ENCODE results near the gene FAM3B. TPM values are rescaled to one million over a fixed set of nuclear protein-coding genes. Genes with fewer than 3 reads are reported as not detected.

Gene FAM3B
- total RNA-seq, 2 experiments from 2014 or later: not detected

GRCh38 chr21:41373763-41374162 is 57.2 kb downstream of the FAM3B start:
- DNase-seq: no peak
- Mint-ChIP-seq H3K27me3 (ENCODE audit: low read depth) (no peaks in the 10 kb centered on the region), H3K36me3 (ENCODE audit: low read depth) (peaks cover 40% of the 10 kb centered on the region), H3K9me3 (ENCODE audit: insufficient read depth) (no peaks in the 10 kb centered on the region), H3K27ac (no peak overlapping the region), H3K4me1 (ENCODE audit: low read depth) (peaks cover 46% of the 10 kb centered on the region), H3K4me3 (no peak overlapping the region)
- ATAC-seq: no peak
- CTCF ChIA-PET: no interaction called here
- POLR2A ChIA-PET: interaction anchor here (0.6 to 5.3 kb wide), 2 partner anchors 13 to 80 kb away, joined by 6 to 33 read pairs; partner anchors contain the start of gene MX2

- Mint-ChIP-seq H3K36me3 (ENCODE audit: low read depth) (peaks cover 40% of the 10 kb centered on the region), H3K27ac (peak overlapping the region; percentile 74), H3K9me3 (ENCODE audit: insufficient read depth) (no peaks in the 10 kb centered on the region), H3K4me1 (ENCODE audit: low read depth) (peaks cover 41% of the 10 kb centered on the region), H3K4me3 (no peak overlapping the region), H3K27me3 (ENCODE audit: low read depth) (no peaks in the 10 kb centered on the region)
- ChIA-PET CTCF (no interaction called here), POLR2A (interaction anchor here (1.7 kb wide), 1 partner anchor 13 kb away, joined by 4 read pairs; the partner anchor contains the start of gene MX2)
- DNase-seq: no peak
- ATAC-seq: no peak
Measured at GRCh38 chr21:41374177-41374712, 57.6 kb downstream of the FAM3B start.

GRCh38 chr21:41374867-41375533 is 58.4 kb downstream of the FAM3B start:
- DNase-seq (no peak), ATAC-seq (peak; percentile 57)
- Mint-ChIP-seq H3K4me1 (ENCODE audit: low read depth) (peaks cover 37% of the 10 kb centered on the region), H3K4me3 (no peak overlapping the region), H3K27me3 (ENCODE audit: low read depth) (no peaks in the 10 kb centered on the region), H3K27ac (peak overlapping the region; percentile 74), H3K9me3 (ENCODE audit: insufficient read depth) (no peaks in the 10 kb centered on the region), H3K36me3 (ENCODE audit: low read depth) (peaks cover 43% of the 10 kb centered on the region)
- ChIA-PET CTCF (no interaction called here), POLR2A (interaction anchor here (1.7 kb wide), 1 partner anchor 14 kb away, joined by 4 read pairs; the partner anchor contains the start of gene MX2)

- DNase-seq (no peak), ATAC-seq (no peak)
- ChIA-PET CTCF (no interaction called here), POLR2A (interaction anchor here (0.6 to 2.0 kb wide), 3 partner anchors 14 to 76 kb away, joined by 3 to 4 read pairs (median 4); partner anchors contain the start of gene MX2)
- Mint-ChIP-seq H3K9me3 (ENCODE audit: insufficient read depth) (no peaks in the 10 kb centered on the region), H3K27me3 (ENCODE audit: low read depth) (no peaks in the 10 kb centered on the region), H3K36me3 (ENCODE audit: low read depth) (peaks cover 43% of the 10 kb centered on the region), H3K4me3 (no peak overlapping the region), H3K4me1 (ENCODE audit: low read depth) (peaks cover 28% of the 10 kb centered on the region), H3K27ac (no peak overlapping the region)
Measured at GRCh38 chr21:41375875-41376274, 59.3 kb downstream of the FAM3B start.

GRCh38 chr21:41377715-41378114 is 61.1 kb downstream of the FAM3B start:
- CTCF ChIA-PET: interaction anchor here (0.6 to 1.4 kb wide), 2 partner anchors 94 to 610 kb away, joined by 3 to 6 read pairs; no protein-coding TSS in a partner anchor
- ATAC-seq: no peak
- peaks cover 14% of the 10 kb centered on the region for H3K4me1 Mint-ChIP-seq (ENCODE audit: low read depth)
- H3K36me3 Mint-ChIP-seq (ENCODE audit: low read depth): peaks cover 49% of the 10 kb centered on the region
- POLR2A ChIA-PET: interaction anchor here (2.0 kb wide), 1 partner anchor 16 kb away, joined by 4 read pairs; the partner anchor contains the start of gene MX2
- H3K4me3 Mint-ChIP-seq: no peak overlapping the region
- H3K27me3 Mint-ChIP-seq (ENCODE audit: low read depth): no peaks in the 10 kb centered on the region
- no peak for DNase-seq
- peak overlapping the region; percentile 22 for H3K27ac Mint-ChIP-seq
- no peaks in the 10 kb centered on the region for H3K9me3 Mint-ChIP-seq (ENCODE audit: insufficient read depth)

- Mint-ChIP-seq H3K27ac (no peak overlapping the region), H3K27me3 (ENCODE audit: low read depth) (no peaks in the 10 kb centered on the region), H3K4me1 (ENCODE audit: low read depth) (peaks cover 7% of the 10 kb centered on the region), H3K9me3 (ENCODE audit: insufficient read depth) (no peaks in the 10 kb centered on the region), H3K4me3 (no peak overlapping the region), H3K36me3 (ENCODE audit: low read depth) (peaks cover 55% of the 10 kb centered on the region)
- ChIA-PET POLR2A (no interaction called here), CTCF (no interaction called here)
- ATAC-seq: no peak
- DNase-seq: no peak
Measured at GRCh38 chr21:41378849-41379248, 62.2 kb downstream of the FAM3B start.

GRCh38 chr21:41379901-41380300 is 63.3 kb downstream of the FAM3B start:
- POLR2A ChIA-PET: interaction anchor here (1.5 kb wide), 1 partner anchor 47 kb away, joined by 3 read pairs; the partner anchor contains the start of gene MX1
- no peak overlapping the region for H3K27ac Mint-ChIP-seq
- no peaks in the 10 kb centered on the region for H3K9me3 Mint-ChIP-seq (ENCODE audit: insufficient read depth)
- ATAC-seq: no peak
- H3K27me3 Mint-ChIP-seq (ENCODE audit: low read depth): no peaks in the 10 kb centered on the region
- peaks cover 3% of the 10 kb centered on the region for H3K4me1 Mint-ChIP-seq (ENCODE audit: low read depth)
- DNase-seq: no peak
- peaks cover 56% of the 10 kb centered on the region for H3K36me3 Mint-ChIP-seq (ENCODE audit: low read depth)
- CTCF ChIA-PET: no interaction called here
- H3K4me3 Mint-ChIP-seq: no peak overlapping the region

- CTCF ChIA-PET: no interaction called here
Measured at GRCh38 chr21:41381731-41382130, 65.1 kb downstream of the FAM3B start.

GRCh38 chr21:41387042-41387819 is 70.6 kb downstream of the FAM3B start:
- H3K4me1 Mint-ChIP-seq (ENCODE audit: low read depth): no peaks in the 10 kb centered on the region
- peaks cover 48% of the 10 kb centered on the region for H3K36me3 Mint-ChIP-seq (ENCODE audit: low read depth)
- CTCF ChIA-PET: no interaction called here

More at GRCh38 chr21:41381731-41382130, 65.1 kb downstream of the FAM3B start:
- no peak for ATAC-seq
- Mint-ChIP-seq H3K4me1 (ENCODE audit: low read depth) (no peaks in the 10 kb centered on the region), H3K27ac (no peak overlapping the region), H3K27me3 (ENCODE audit: low read depth) (no peaks in the 10 kb centered on the region), H3K4me3 (no peak overlapping the region), H3K9me3 (ENCODE audit: insufficient read depth) (no peaks in the 10 kb centered on the region), H3K36me3 (ENCODE audit: low read depth) (peaks cover 57% of the 10 kb centered on the region)
- POLR2A ChIA-PET: no interaction called here
- no peak for DNase-seq

GRCh38 chr21:41387824-41388223 is 71.2 kb downstream of the FAM3B start:
- CTCF ChIA-PET: no interaction called here
- no peaks in the 10 kb centered on the region for H3K27me3 Mint-ChIP-seq (ENCODE audit: low read depth)
- H3K27ac Mint-ChIP-seq: no peak overlapping the region
- H3K9me3 Mint-ChIP-seq (ENCODE audit: insufficient read depth): no peaks in the 10 kb centered on the region
- ATAC-seq (no peak), DNase-seq (no peak)
- POLR2A ChIA-PET: no interaction called here
- no peak overlapping the region for H3K4me3 Mint-ChIP-seq
- no peaks in the 10 kb centered on the region for H3K4me1 Mint-ChIP-seq (ENCODE audit: low read depth)
- H3K36me3 Mint-ChIP-seq (ENCODE audit: low read depth): peaks cover 44% of the 10 kb centered on the region

More at GRCh38 chr21:41387042-41387819, 70.6 kb downstream of the FAM3B start:
- POLR2A ChIA-PET: no interaction called here
- no peaks in the 10 kb centered on the region for H3K9me3 Mint-ChIP-seq (ENCODE audit: insufficient read depth)
- no peak overlapping the region for H3K4me3 Mint-ChIP-seq
- H3K27me3 Mint-ChIP-seq (ENCODE audit: low read depth): no peaks in the 10 kb centered on the region
- ATAC-seq (no peak), DNase-seq (no peak)
- H3K27ac Mint-ChIP-seq: peak overlapping the region; percentile 7

- no peak overlapping the region for H3K4me3 Mint-ChIP-seq
- CTCF ChIA-PET: no interaction called here
Measured at GRCh38 chr21:41388259-41388658, 71.7 kb downstream of the FAM3B start.

More at GRCh38 chr21:41388259-41388658, 71.7 kb downstream of the FAM3B start:
- H3K36me3 Mint-ChIP-seq (ENCODE audit: low read depth): peaks cover 43% of the 10 kb centered on the region
- no peak overlapping the region for H3K27ac Mint-ChIP-seq
- H3K4me1 Mint-ChIP-seq (ENCODE audit: low read depth): no peaks in the 10 kb centered on the region
- H3K27me3 Mint-ChIP-seq (ENCODE audit: low read depth): no peaks in the 10 kb centered on the region
- POLR2A ChIA-PET: interaction anchor here (1.0 kb wide), 1 partner anchor 37 kb away, joined by 3 read pairs; no protein-coding TSS in a partner anchor
- no peak for ATAC-seq
- no peak for DNase-seq
- no peaks in the 10 kb centered on the region for H3K9me3 Mint-ChIP-seq (ENCODE audit: insufficient read depth)
